Right kidney (tissue), 9 donors: Measurements from ENCODE around the gene RPRD2.
"Not testable (repeated sequence)": the region's sequence is repeated elsewhere in the genome, so short reads cannot be mapped to it uniquely, and the experiment has no call there.

Experiments used
- DNase-seq: peaks from one replicate; pipeline ENCODE4 v3.0.0-alpha.2; 2016
- long read RNA-seq, 8 donors: transcript quantifications; one replicate each; lab custom pipeline, GENCODE V29; 2026

The RPRD2 gene
- long read RNA-seq, donor 1, full-length matches to known transcripts = 2 of 2 reads
- long read RNA-seq, donor 1, partial matches to known transcripts = 0 of 2 reads
- long read RNA-seq, donor 1, other reads (novel, unspliced or antisense) = 0 of 2 reads
- long read RNA-seq, donor 2, full-length matches to known transcripts = 3 of 3 reads
- long read RNA-seq, donor 2, partial matches to known transcripts = 0 of 3 reads
- long read RNA-seq, donor 2, other reads (novel, unspliced or antisense) = 0 of 3 reads
- long read RNA-seq, donor 3, full-length matches to known transcripts = 4 of 4 reads
- long read RNA-seq, donor 3, partial matches to known transcripts = 0 of 4 reads
- long read RNA-seq, donor 3, other reads (novel, unspliced or antisense) = 0 of 4 reads
- long read RNA-seq, donor 4, full-length matches to known transcripts = 6 of 6 reads
- long read RNA-seq, donor 4, partial matches to known transcripts = 0 of 6 reads
- long read RNA-seq, donor 4, other reads (novel, unspliced or antisense) = 0 of 6 reads
- long read RNA-seq, donor 5, full-length matches to known transcripts = 3 of 8 reads
- long read RNA-seq, donor 5, partial matches to known transcripts = 5 of 8 reads
- long read RNA-seq, donor 5, other reads (novel, unspliced or antisense) = 0 of 8 reads
- long read RNA-seq, donor 6, full-length matches to known transcripts = 7 of 7 reads
- long read RNA-seq, donor 6, partial matches to known transcripts = 0 of 7 reads
- long read RNA-seq, donor 6, other reads (novel, unspliced or antisense) = 0 of 7 reads
- long read RNA-seq, donor 7, full-length matches to known transcripts = 9 of 22 reads
- long read RNA-seq, donor 7, partial matches to known transcripts = 13 of 22 reads
- long read RNA-seq, donor 7, other reads (novel, unspliced or antisense) = 0 of 22 reads
- long read RNA-seq, donor 8, full-length matches to known transcripts = 7 of 7 reads
- long read RNA-seq, donor 8, partial matches to known transcripts = 0 of 7 reads
- long read RNA-seq, donor 8, other reads (novel, unspliced or antisense) = 0 of 7 reads

GRCh38 chr1:150363426-150364230, at the start of gene RPRD2:
Gene RPRD2, plus strand, starts transcription at chr1:150364147. Its CDS starts 568 bp downstream, at chr1:150364715.
- peak; percentile 100 for DNase-seq

DNA sequence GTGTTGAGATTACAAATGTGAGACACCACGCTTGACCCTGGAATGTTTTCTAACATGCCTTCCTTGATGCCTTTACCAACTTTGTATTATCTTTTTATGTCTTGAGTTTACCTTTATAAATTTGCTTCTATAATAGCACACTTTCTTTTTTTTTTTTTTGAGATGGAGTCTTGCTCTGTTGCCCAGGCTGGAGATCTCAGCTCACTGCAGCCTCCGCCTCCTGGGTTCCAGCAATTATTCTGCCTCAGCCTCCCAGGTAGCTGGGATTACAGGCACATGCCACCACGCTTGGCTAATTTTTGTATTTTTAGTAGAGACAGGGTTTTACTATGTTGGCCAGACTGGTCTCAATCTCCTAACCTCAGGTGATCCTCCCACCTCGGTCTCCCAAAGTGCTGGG, 49.3 kb upstream of the RPRD2 start:
- not testable (repeated sequence) for DNase-seq

GRCh38 chr1:150320667-150320978, 43.3 kb upstream of the RPRD2 start:
- peak; percentile 22 for DNase-seq

GRCh38 chr1:150321826-150322166, 42.2 kb upstream of the RPRD2 start:
- no peak for DNase-seq

- DNase-seq = no peak
Observed at GRCh38 chr1:150322310-150322709, 41.6 kb upstream of the RPRD2 start.

DNA sequence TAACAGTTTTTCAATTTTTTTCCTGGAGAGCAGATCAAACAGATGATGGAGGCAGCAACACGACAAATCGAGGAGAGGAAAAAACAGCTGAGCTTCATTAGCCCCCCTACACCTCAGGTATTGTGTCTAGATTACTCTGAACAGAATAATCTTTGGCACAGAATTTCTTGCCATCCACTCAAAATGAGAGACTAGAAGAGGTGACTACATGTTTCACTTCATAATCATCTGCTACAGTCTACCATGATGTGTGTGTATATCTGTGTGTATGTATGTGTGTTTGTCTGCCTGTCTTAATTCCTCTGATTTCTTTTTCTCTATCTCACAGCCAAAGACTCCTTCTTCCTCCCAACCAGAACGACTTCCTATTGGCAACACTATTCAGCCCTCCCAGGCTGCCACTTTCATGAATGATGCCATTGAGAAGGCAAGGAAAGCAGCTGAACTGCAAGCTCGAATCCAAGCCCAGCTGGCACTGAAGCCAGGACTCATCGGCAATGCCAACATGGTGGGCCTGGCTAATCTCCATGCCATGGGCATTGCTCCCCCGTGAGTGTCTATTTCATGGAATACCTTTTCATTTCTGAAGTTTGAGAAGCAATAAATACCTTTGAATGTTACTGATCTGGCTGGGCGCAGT, 31.2 kb upstream of the RPRD2 start:
- no peak for DNase-seq

DNA sequence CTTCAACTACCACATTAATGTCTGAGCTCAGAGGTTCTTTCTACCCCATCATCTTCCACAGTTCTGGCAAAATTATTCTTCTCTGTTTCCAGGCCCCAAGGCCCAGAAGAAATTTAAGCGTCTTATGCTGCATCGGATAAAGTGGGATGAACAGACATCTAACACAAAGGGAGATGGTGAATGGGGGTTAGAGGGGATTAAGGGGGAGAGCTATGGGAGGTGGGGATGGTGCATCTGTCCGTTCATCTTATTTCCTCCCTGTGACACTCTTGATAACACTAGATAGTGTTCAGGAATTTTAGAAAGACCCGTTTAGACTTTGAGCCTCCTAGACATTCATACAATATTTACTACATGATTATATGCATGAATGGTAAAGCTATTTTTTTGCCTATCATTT, 17.6 kb upstream of the RPRD2 start:
- no peak for DNase-seq

- DNase-seq = no peak
Observed at GRCh38 chr1:150352866-150353265, 11.1 kb upstream of the RPRD2 start.

- DNase-seq = peak; percentile 53
Observed at GRCh38 chr1:150362721-150363425, 1.1 kb upstream of the RPRD2 start.

DNA sequence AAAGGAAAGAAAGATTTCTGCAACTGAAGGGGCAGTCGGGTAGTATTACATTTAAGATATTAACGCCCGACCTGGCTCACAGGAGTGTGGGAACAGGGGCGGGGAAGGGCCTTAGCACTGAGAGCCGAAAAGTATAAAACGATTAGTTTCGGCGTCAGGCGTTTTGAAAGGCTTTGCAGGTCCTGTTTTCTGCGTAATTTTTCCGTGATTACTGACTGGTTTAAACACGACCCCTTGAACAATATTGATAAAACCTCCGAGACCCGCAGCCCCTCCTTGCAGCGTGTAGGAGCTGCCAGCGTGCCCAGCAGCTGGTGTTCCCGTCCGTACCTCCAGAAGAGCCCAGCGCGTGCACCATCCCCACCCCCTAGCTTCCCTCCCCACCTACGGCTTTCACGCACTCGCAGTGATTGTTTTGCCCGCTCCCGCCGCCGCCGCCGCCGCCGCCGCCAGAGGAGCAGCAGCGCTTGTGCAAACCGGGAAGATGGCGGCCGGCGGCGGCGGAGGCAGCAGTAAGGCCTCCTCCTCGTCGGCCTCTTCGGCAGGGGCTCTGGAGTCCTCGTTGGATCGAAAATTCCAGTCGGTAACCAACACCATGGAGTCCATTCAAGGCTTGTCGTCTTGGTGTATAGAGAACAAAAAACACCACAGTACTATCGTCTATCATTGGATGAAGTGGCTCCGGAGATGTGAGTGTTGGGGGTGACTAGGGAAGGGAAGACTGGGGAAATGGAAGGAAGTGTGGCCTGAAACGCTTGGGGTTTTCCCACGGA, 470 bp downstream of the RPRD2 start:
- peak; percentile 88 for DNase-seq

DNA sequence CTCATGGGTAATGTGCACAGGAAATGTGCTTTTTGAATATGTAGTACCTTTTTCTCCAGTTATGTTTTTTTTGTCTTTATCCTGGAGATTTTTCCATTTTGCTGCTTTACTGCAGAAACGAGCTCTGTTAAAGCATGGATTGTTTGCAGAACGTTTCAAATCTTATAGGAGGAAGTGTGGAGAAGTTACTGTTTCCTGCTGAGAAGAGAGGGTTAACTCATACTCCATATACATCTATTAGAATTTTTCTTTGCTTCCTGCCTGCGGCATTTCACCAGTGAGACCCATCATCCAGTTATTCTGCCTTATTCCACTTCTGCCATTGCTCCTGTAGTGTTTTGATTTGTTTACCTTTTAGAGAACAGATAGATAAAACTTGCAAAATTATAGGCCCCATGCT, 2.0 kb downstream of the RPRD2 start:
- no peak for DNase-seq

DNA sequence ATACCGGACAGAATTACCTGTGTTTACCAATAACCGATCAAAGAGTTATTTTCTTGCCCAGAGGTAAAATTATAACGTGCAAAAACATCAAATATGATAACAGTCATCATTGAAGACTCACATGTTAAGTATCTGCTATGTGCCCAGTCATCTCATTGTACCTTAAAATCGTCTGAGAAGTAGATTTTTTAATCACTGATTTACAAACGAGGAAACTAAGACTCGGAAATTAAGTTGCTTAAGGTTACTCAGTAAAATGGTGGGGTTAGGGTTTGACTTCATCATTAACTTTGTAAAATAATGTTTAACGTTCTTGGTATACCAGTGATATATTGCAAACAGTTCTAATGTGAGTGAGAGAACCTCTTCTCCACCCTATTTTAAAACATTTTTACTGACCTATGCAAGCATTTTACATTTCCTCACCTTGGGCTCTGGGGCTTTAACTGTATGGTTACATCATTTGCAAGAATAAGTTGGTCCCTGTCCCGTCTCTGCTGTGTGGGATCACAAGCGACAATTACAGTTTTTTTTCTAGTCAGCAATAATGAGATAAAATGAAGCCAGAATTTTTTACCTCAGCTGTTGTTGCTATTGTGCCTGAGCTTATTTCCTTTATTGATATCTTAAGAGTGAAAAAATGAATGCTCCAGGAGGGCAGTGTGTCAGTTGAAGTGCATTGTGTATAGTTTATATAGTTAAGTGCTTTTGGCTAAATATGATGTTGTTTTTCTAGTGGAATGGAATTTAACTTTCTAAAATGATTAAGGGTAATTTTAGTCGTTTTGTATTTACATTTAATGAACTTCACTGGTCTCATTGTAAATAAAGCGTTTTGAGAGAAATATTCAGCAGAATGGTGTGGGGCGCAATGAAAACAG, 2.7 kb downstream of the RPRD2 start:
- peak; percentile 26 for DNase-seq

GRCh38 chr1:150371110-150371509, 7.2 kb downstream of the RPRD2 start:
- no peak for DNase-seq

- DNase-seq = no peak
Observed at GRCh38 chr1:150372580-150372979, 8.6 kb downstream of the RPRD2 start.

GRCh38 chr1:150376110-150376509, 12.2 kb downstream of the RPRD2 start:
- DNase-seq = no peak

GRCh38 chr1:150383631-150384324, 19.8 kb downstream of the RPRD2 start:
- no peak for DNase-seq

GRCh38 chr1:150385537-150386445, 21.8 kb downstream of the RPRD2 start:
- DNase-seq = no peak

- no peak for DNase-seq
Observed at GRCh38 chr1:150386592-150386991, 22.6 kb downstream of the RPRD2 start.
